ENCODE data around the gene RRP15. TPM values are rescaled to one million over a fixed set of nuclear protein-coding genes. Genes with fewer than 3 reads are reported as not detected.

Gene RRP15
- total and polyA plus RNA-seq, 2 of the 13 experiments (the other 11 are each of a cell fraction or from before 2014, with no cell fraction given): 2.1 to 37.5 TPM

- H3K36me3 ChIP-seq (replicated peaks in 1 of 2; ENCODE audit: control insufficient read depth in 1 of 2, insufficient read depth in 2 of 2, low read length in 2 of 2): no peaks in the 10 kb centered on the region
- H3K4me1 ChIP-seq (ENCODE audit: insufficient read depth, low read length): peaks cover 29% of the 10 kb centered on the region
- POLR2A ChIA-PET: no interaction called here
- H2AFZ ChIP-seq (ENCODE audit: low read length): no peak overlapping the region
- no peak overlapping the region for H3K4me3 ChIP-seq (replicated peaks in 1 of 3; ENCODE audit: insufficient read depth in 1 of 3, low read depth in 2 of 3, low read length in 3 of 3)
- H4K20me1 ChIP-seq (ENCODE audit: insufficient read depth, low read length): no peaks in the 10 kb centered on the region
- TF ChIP-seq PATZ1 (CRISPR knock-in tag; IDR thresholded peaks at IDR 0.05) (no peak), GLI4 (CRISPR knock-in tag; IDR thresholded peaks at IDR 0.05; ENCODE audit: borderline replicate concordance) (no peak), NCOR1 (IDR thresholded peaks at IDR 0.05; ENCODE audit: borderline replicate concordance, low read length) (no peak), ONECUT2 (CRISPR knock-in tag; IDR thresholded peaks at IDR 0.05) (no peak), ELF4 (CRISPR knock-in tag; IDR thresholded peaks at IDR 0.05; ENCODE audit: borderline replicate concordance) (no peak), SP1 (IDR thresholded peaks at IDR 0.05) (no peak), SP1 (CRISPR knock-in tag; IDR thresholded peaks at IDR 0.05) (no peak), ZNF350 (CRISPR knock-in tag; IDR thresholded peaks at IDR 0.05; ENCODE audit: borderline replicate concordance, low read depth) (no peak), SRSF1 (optimal IDR thresholded peaks at IDR 0.05; ENCODE audit: low read depth, low read length) (no peak), CEBPB (IDR thresholded peaks at IDR 0.05; ENCODE audit: borderline replicate concordance, low read depth, low read length) (no peak), IKZF5 (CRISPR knock-in tag; IDR thresholded peaks at IDR 0.05) (no peak), SALL2 (CRISPR knock-in tag; IDR thresholded peaks at IDR 0.05) (no peak), ETS1 (CRISPR knock-in tag; IDR thresholded peaks at IDR 0.05) (no peak), ZBTB8A (CRISPR knock-in tag; IDR thresholded peaks at IDR 0.05; ENCODE audit: borderline replicate concordance, low read depth) (no peak), ZNF234 (CRISPR knock-in tag; conservative IDR thresholded peaks at IDR 0.05) (no peak), KLF16 (CRISPR knock-in tag; IDR thresholded peaks at IDR 0.05) (no peak)
- ATAC-seq (no peak), FAIRE-seq (no peak), DNase-seq (ENCODE audit: low spot score) (no peak)
- intact Hi-C loops (cut with micrococcal nuclease; ENCODE audit: unreplicated experiment): no loop called here
- H3K9me3 ChIP-seq (ENCODE audit: low read length): no peaks in the 10 kb centered on the region
- 58% methylated on average over 5 of the region's 5 CpGs for WGBS (ENCODE audit: low lambda C conversion rate)
- CTCF ChIA-PET (ENCODE audit: low intra/inter-chr PET ratio, low total read pairs): no interaction called here
- BruUV-seq (replicated peaks): no TSS peak
- H3K9ac ChIP-seq (ENCODE audit: insufficient read depth, low read depth, low read length): no peak overlapping the region
- no peak overlapping the region for H3K27ac ChIP-seq (ENCODE audit: extremely low read length, insufficient read depth, low read length)
- no peak overlapping the region for H3K4me2 ChIP-seq (ENCODE audit: low read depth, low read length)
- peaks cover 2 to 41% of the 10 kb centered on the region in 2 experiments; a peak in 3 of 5 replicates for H3K27me3 ChIP-seq (ENCODE audit: control insufficient read depth in 1 of 2, insufficient read depth in 2 of 2, low read length in 2 of 2)
- in situ Hi-C loops (cut with HindIII; ENCODE audit: extremely low pct_ligation_motif_present, low pct_unique_long_range_greater_than_20kb): loop anchor here (10.0 to 25.0 kb wide), 4 partner anchors 638 to 1465 kb away; no protein-coding TSS in a partner anchor
- H3K79me2 ChIP-seq (ENCODE audit: insufficient read depth, low read length): no peaks in the 10 kb centered on the region
Observed at GRCh38 chr1:218349348-218350034, 64.4 kb downstream of the RRP15 start.

Data from HepG2 (cell line).